OCI-LY1 (cell line): ENCODE measurements around the gene TRIM67.
A peak's percentile ranks its signal among the peaks of the same experiment; 100 is the strongest.

Experiments
- H2AFZ ChIP-seq: fragments of 200-600 bp; sonication (generic), shearing (Covaris generic); 2 replicates; pipeline ENCODE4 v1.6.0; 2014; ENCODE audit warnings: antibody characterized with exemption, mild to moderate bottlenecking, low read length
- H3F3A ChIP-seq: fragments of 200-600 bp; sonication (generic), shearing (Covaris generic); 2 replicates; pipeline ENCODE4 v1.6.0; 2014; ENCODE audit warnings: mild to moderate bottlenecking, antibody characterized with exemption, low read length, moderate library complexity; ENCODE audit not compliant: insufficient read depth
- H3K27ac ChIP-seq: fragments of 200-600 bp; sonication (generic); 2 replicates; pipeline ENCODE4 v1.5.1; 2014; ENCODE audit warnings: low read length, mixed run types, mild to moderate bottlenecking, low read depth; ENCODE audit not compliant: poor library complexity, severe bottlenecking
- H3K27me3 ChIP-seq: fragments of 200-600 bp; sonication (generic); 2 replicates; pipeline ENCODE4 v1.6.0; 2014; ENCODE audit warnings: antibody characterized with exemption, mild to moderate bottlenecking, low read length, moderate library complexity; ENCODE audit not compliant: insufficient read depth
- H3K36me3 ChIP-seq: fragments of 200-600 bp; sonication (generic); 2 replicates; pipeline ENCODE4 v1.6.1; 2014; ENCODE audit warnings: mild to moderate bottlenecking, antibody characterized with exemption, low read length, moderate library complexity, mixed read lengths; ENCODE audit not compliant: insufficient read depth
- H3K4me1 ChIP-seq: fragments of 200-600 bp; sonication (generic); 2 replicates; pipeline ENCODE4 v1.5.1; 2014; ENCODE audit warnings: mild to moderate bottlenecking, low read length, moderate library complexity; ENCODE audit not compliant: insufficient read depth, severe bottlenecking
- H3K4me2 ChIP-seq: fragments of 200-600 bp; sonication (generic), shearing (Covaris generic); 2 replicates; pipeline ENCODE4 v1.6.1; 2014; ENCODE audit warnings: low read length
- H3K4me3 ChIP-seq: fragments of 200-600 bp; sonication (generic); 2 replicates; pipeline ENCODE4 v1.5.1; 2014; ENCODE audit warnings: low read length, low read depth, mild to moderate bottlenecking, mixed read lengths; ENCODE audit not compliant: poor library complexity, severe bottlenecking
- H3K79me2 ChIP-seq: fragments of 200-600 bp; shearing (Covaris generic); 2 replicates; pipeline ENCODE4 v1.6.1; 2016; ENCODE audit warnings: mixed run types, low read length, mixed read lengths; ENCODE audit not compliant: insufficient read depth
- H3K9ac ChIP-seq: fragments of 200-600 bp; sonication (generic), shearing (Covaris generic); 2 replicates; pipeline ENCODE4 v1.6.1; 2014; ENCODE audit warnings: mild to moderate bottlenecking, low read length, mixed read lengths
- H3K9me2 ChIP-seq: fragments of 200-600 bp; sonication (generic), shearing (Covaris generic); 2 replicates; pipeline ENCODE4 v1.6.1; 2014; ENCODE audit warnings: low read depth, mild to moderate bottlenecking, low read length, mixed read lengths
- H3K9me3 ChIP-seq: fragments of 200-600 bp; shearing (Covaris generic); 2 replicates; pipeline ENCODE4 v1.6.1; 2014; ENCODE audit warnings: low read length, mixed read lengths
- H4K20me1 ChIP-seq: fragments of 200-600 bp; sonication (generic), shearing (Covaris generic); 2 replicates; pipeline ENCODE4 v1.6.0; 2016; ENCODE audit warnings: mild to moderate bottlenecking, low read length; ENCODE audit not compliant: insufficient read depth
- EZH2 ChIP-seq: fragments of 200-600 bp; sonication (generic), shearing (Covaris generic); IDR thresholded peaks from 2 replicates; pipeline ENCODE4 v1.8.0; 2017; ENCODE audit warnings: borderline replicate concordance, mixed run types, mild to moderate bottlenecking, antibody characterized with exemption, low read length, moderate library complexity, mixed read lengths
- TF ChIP-seq, protein P1 (sequence below): fragments of 200-600 bp; sonication (generic), shearing (Covaris generic); IDR thresholded peaks from 2 replicates; pipeline ENCODE4 v1.5.1; 2017; ENCODE audit warnings: mild to moderate bottlenecking, antibody characterized with exemption, low read length, moderate library complexity, mixed read lengths

Gene TRIM67

DNA sequence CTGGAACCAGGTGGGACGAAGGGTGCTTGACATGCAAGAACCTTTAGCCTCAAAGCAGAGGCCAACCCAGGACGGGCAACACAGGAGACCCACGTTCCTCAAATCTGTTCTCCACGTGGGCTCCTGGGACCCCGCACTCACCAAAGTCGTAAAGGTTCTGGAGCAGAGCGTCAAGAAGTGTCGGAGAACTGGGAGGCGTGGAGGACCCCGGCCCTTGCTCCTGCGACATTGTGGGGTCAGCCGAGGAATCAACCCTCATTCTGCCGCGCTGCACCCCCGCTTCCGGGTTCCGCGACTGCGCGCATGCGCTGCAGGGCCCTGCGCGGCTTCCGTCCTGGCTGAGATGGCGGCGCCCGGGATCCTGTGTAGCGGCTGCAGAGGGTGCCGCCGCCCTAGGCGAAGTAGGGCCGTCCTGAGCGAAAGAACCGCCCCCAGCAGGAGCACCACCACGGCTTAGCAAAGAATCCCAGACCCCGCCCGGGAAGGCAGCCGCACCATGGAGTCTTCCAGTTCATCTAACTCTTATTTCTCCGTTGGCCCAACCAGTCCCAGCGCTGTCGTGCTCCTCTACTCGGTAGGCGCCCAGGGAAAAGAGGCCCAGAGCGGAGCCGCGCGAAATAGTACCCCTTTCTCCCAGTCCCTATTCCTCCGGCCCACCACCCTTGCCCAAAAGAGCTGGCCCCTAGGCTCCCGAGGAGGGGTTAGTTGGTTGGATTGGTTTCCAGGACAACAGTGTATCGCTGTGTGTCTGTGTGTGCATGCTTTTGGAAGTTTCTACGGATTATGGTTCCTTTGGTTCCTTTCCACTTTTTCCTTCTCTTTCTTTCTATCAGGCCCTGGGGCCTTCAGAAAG, 79.3 kb downstream of the TRIM67 start, which contains the start of gene GNPAT:
Gene GNPAT, plus strand, starts transcription at position 330 of the 853 bp plus-strand sequence. Its CDS starts 167 bp downstream, at position 497.
- H3K79me2 ChIP-seq = peaks cover 58% of the 10 kb centered on the region

DNA sequence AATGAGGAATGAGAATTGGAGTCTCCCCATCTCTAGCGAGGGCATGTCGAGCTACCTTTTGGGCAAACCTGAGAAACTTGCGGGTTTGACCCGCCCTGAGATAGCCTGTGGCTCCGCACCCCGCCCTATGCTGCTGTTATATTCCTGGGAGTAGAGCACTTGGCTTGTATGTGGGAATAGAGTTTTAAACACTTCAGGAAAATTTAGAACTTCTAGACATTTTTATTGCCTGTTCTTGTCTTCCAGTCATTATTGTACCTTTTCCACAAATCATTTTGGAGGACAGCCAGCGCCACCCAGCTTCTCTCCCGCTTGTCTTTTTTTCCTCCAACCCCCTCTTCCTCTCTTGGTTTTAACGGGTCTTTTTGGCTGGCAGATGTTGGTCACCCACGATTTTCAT, 79.9 kb downstream of the TRIM67 start:
- Histone ChIP-seq H4K20me1 (no peaks in the 10 kb centered on the region), H3K4me2 (peak overlapping the region; percentile 93), H3K27ac (no peak overlapping the region), H3K9me2 (no peaks in the 10 kb centered on the region), H2AFZ (peak overlapping the region; percentile 72; the same call in 1 of the 2 replicates), H3K27me3 (no peaks in the 10 kb centered on the region), H3K9me3 (no peaks in the 10 kb centered on the region), H3K79me2 (peaks cover 59% of the 10 kb centered on the region), H3F3A (no peaks in the 10 kb centered on the region), H3K9ac (peak overlapping the region; percentile 97), H3K36me3 (peaks cover 42% of the 10 kb centered on the region), H3K4me3 (peak overlapping the region; percentile 98), H3K4me1 (peaks cover 30% of the 10 kb centered on the region)
- TF ChIP-seq EZH2 = no peak
- TF ChIP-seq, protein P1, sequence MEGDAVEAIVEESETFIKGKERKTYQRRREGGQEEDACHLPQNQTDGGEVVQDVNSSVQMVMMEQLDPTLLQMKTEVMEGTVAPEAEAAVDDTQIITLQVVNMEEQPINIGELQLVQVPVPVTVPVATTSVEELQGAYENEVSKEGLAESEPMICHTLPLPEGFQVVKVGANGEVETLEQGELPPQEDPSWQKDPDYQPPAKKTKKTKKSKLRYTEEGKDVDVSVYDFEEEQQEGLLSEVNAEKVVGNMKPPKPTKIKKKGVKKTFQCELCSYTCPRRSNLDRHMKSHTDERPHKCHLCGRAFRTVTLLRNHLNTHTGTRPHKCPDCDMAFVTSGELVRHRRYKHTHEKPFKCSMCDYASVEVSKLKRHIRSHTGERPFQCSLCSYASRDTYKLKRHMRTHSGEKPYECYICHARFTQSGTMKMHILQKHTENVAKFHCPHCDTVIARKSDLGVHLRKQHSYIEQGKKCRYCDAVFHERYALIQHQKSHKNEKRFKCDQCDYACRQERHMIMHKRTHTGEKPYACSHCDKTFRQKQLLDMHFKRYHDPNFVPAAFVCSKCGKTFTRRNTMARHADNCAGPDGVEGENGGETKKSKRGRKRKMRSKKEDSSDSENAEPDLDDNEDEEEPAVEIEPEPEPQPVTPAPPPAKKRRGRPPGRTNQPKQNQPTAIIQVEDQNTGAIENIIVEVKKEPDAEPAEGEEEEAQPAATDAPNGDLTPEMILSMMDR = no peak

More for the DNA sequence above, 79.3 kb downstream of the TRIM67 start, which contains the start of gene GNPAT:
- H2AFZ ChIP-seq = peak within 1 kb of the TSS; percentile 72; the same call in 1 of the 2 replicates
- TF ChIP-seq EZH2 = no peak
- TF ChIP-seq, protein P1 = no peak
- no peaks in the 10 kb centered on the region for H3F3A ChIP-seq
- peak within 1 kb of the TSS; percentile 32 for H3K27ac ChIP-seq
- H3K27me3 ChIP-seq = no peaks in the 10 kb centered on the region
- H3K9me2 ChIP-seq = no peaks in the 10 kb centered on the region
- H3K4me1 ChIP-seq = peaks cover 30% of the 10 kb centered on the region
- H3K4me3 ChIP-seq = peak within 1 kb of the TSS; percentile 98
- H3K9ac ChIP-seq = peak within 1 kb of the TSS; percentile 97
- no peaks in the 10 kb centered on the region for H3K9me3 ChIP-seq
- peaks cover 44% of the 10 kb centered on the region for H3K36me3 ChIP-seq
- H4K20me1 ChIP-seq = no peaks in the 10 kb centered on the region
- peak within 1 kb of the TSS; percentile 93 for H3K4me2 ChIP-seq

DNA sequence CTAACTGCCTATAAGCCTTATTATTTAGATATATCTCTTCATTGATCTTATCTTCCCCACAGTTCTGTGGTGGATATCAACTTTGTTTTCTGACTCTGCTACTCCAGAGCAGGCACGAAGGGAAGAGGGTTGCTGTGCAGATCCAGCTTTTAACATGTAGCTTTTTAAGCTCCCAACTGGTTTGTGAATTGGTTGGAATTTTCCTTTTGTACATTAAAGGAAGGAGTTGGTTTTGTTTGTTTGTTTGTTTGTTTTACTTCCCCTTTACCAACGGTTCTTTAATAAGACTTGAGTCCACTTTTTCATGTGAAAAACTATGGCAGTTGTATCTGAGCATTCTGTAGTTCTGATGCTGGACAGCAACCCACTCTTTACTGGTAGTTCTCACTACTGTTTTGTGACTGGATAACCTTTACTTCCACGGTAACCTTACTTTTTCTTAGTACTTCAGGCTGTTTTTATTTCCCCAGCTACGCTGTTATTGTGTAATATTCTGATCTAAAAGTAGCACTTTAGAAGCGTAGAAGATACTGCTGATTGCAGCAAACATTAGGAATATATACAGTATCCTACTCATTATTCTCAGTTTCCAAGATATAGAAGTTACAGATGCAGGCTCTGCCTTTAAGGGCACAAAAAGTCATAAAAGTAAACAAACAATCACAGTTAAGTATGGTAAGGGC, 80.8 kb downstream of the TRIM67 start:
- no peaks in the 10 kb centered on the region for H3K9me3 ChIP-seq
- H3K27me3 ChIP-seq = no peaks in the 10 kb centered on the region
- H4K20me1 ChIP-seq = no peaks in the 10 kb centered on the region
- peaks cover 30% of the 10 kb centered on the region for H3K4me1 ChIP-seq
- H3K4me3 ChIP-seq = peak overlapping the region; percentile 98
- peak overlapping the region; percentile 97 for H3K9ac ChIP-seq
- H3K79me2 ChIP-seq = peaks cover 59% of the 10 kb centered on the region
- peak overlapping the region; percentile 93 for H3K4me2 ChIP-seq
- H3K27ac ChIP-seq = no peak overlapping the region
- no peaks in the 10 kb centered on the region for H3K9me2 ChIP-seq
- no peaks in the 10 kb centered on the region for H3F3A ChIP-seq
- peaks cover 41% of the 10 kb centered on the region for H3K36me3 ChIP-seq
- no peak overlapping the region for H2AFZ ChIP-seq
- TF ChIP-seq, protein P1 = no peak
- TF ChIP-seq EZH2 = no peak
